ENCODE results near the gene DLGAP1. TPM values are rescaled to one million over a fixed set of nuclear protein-coding genes. Genes with fewer than 3 reads are reported as not detected.

The DLGAP1 gene
- total RNA-seq, 1 donor from 2014 or later: 7.7 TPM

- TF ChIP-seq CTCF (IDR thresholded peaks at IDR 0.05): no peak
- H3K27ac Mint-ChIP-seq (ENCODE audit: unreplicated experiment): no peak overlapping the region
- H3K27me3 Mint-ChIP-seq (ENCODE audit: low read depth): peaks cover 2% of the 10 kb centered on the region
- DNase-seq (ENCODE audit: low spot score): no peak
- H3K9me3 Mint-ChIP-seq (ENCODE audit: low read depth): no peaks in the 10 kb centered on the region
- no peak overlapping the region for H3K4me3 Mint-ChIP-seq (ENCODE audit: unreplicated experiment)
- H3K4me1 Mint-ChIP-seq (ENCODE audit: low read depth): no peaks in the 10 kb centered on the region
- no peaks in the 10 kb centered on the region for H3K36me3 Mint-ChIP-seq (ENCODE audit: low read depth)
Observed at GRCh38 chr18:3748086-3748485, 707.0 kb downstream of the DLGAP1 start.

DNA sequence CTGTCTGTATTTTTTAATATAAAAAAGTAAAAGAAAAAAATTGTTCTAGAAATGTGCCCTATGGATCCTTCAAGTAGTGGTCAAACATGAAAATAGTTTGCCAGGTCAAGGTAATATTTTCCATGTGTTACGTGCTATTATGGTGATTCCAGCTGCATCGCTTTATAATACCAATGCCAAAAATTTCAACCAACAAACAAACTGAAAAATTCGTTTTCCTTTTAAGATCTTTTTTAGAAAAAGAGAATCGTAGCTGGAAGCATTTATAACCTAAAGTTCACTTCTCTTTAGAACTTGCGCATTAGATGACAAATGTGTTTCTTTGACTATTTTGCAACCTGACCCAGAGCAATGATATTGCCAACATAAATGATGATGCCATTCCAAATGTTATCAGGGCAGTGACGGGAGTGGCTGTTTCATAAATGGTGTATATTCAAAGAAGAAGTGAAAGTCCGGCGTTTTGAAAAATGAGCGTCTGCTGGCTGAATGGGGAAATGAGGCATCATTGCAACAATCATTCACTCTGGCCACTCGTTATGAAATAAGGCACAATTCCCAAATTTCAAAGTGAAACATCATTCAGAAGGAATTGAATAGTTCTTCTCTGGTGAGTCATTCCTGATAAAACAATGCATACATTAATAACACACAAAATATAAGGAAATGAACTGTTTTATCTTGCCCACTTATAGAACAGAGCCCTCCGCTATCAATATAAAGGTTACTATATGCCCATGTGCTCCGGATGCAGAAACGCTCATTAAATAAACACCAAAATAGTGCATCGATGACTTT, 707.7 kb downstream of the DLGAP1 start:
- Mint-ChIP-seq H3K27ac (ENCODE audit: unreplicated experiment) (no peak overlapping the region), H3K9me3 (ENCODE audit: low read depth) (no peaks in the 10 kb centered on the region)

DNA sequence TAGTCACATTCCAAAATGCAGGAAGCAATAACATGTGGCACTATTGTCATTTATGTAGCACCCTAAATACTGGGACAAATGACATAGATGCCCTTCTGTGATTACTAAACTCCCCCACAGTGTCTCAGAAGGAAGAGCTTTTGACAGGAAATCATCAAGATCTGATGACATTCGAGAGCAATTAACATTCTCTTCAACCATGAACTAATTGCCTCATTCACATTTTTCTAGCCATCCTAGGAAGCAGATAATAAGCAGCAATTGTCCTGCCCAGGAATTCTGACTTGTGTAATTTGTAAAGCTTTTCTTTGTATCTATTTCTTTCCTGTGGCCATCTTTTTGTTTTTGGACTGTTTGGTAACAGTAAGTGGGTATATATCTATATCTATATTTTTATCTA, 712.6 kb downstream of the DLGAP1 start:
- peaks cover 4% of the 10 kb centered on the region for H3K36me3 Mint-ChIP-seq (ENCODE audit: low read depth)
- H3K4me3 Mint-ChIP-seq (ENCODE audit: unreplicated experiment): no peak overlapping the region
- TF ChIP-seq CTCF (IDR thresholded peaks at IDR 0.05): no peak
- H3K4me1 Mint-ChIP-seq (ENCODE audit: low read depth): no peaks in the 10 kb centered on the region
- no peaks in the 10 kb centered on the region for H3K27me3 Mint-ChIP-seq (ENCODE audit: low read depth)
- no peak for DNase-seq (ENCODE audit: low spot score)
- no peak overlapping the region for H3K27ac Mint-ChIP-seq (ENCODE audit: unreplicated experiment)
- H3K9me3 Mint-ChIP-seq (ENCODE audit: low read depth): peaks cover 4% of the 10 kb centered on the region

More for the DNA sequence above, 707.7 kb downstream of the DLGAP1 start:
- Mint-ChIP-seq H3K4me1 (ENCODE audit: low read depth) (no peaks in the 10 kb centered on the region), H3K27me3 (ENCODE audit: low read depth) (peaks cover 2% of the 10 kb centered on the region), H3K4me3 (ENCODE audit: unreplicated experiment) (no peak overlapping the region), H3K36me3 (ENCODE audit: low read depth) (no peaks in the 10 kb centered on the region)
- no peak for DNase-seq (ENCODE audit: low spot score)
- TF ChIP-seq CTCF (IDR thresholded peaks at IDR 0.05): no peak

DNA sequence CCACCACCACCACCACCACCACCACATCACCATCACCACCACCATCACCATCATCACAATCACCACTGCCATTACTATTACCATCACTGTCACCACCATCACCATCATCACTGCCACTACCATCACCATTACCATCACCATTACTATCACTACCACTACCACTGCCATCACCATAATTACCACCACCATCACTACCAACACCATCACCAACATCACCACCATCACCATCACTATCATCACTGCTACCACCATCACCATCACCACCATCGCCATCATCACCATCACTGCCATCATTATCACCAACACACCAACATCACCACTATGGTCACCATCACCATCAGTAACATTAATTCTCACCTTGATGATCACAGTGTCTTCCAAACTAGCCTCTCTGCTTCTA, 713.8 kb downstream of the DLGAP1 start:
- no peak for DNase-seq (ENCODE audit: low spot score)
- no peak for TF ChIP-seq CTCF (IDR thresholded peaks at IDR 0.05)
- Mint-ChIP-seq H3K36me3 (ENCODE audit: low read depth) (peaks cover 4% of the 10 kb centered on the region), H3K4me1 (ENCODE audit: low read depth) (no peaks in the 10 kb centered on the region), H3K27ac (ENCODE audit: unreplicated experiment) (no peak overlapping the region), H3K4me3 (ENCODE audit: unreplicated experiment) (no peak overlapping the region), H3K27me3 (ENCODE audit: low read depth) (no peaks in the 10 kb centered on the region), H3K9me3 (ENCODE audit: low read depth) (peaks cover 4% of the 10 kb centered on the region)

DNA sequence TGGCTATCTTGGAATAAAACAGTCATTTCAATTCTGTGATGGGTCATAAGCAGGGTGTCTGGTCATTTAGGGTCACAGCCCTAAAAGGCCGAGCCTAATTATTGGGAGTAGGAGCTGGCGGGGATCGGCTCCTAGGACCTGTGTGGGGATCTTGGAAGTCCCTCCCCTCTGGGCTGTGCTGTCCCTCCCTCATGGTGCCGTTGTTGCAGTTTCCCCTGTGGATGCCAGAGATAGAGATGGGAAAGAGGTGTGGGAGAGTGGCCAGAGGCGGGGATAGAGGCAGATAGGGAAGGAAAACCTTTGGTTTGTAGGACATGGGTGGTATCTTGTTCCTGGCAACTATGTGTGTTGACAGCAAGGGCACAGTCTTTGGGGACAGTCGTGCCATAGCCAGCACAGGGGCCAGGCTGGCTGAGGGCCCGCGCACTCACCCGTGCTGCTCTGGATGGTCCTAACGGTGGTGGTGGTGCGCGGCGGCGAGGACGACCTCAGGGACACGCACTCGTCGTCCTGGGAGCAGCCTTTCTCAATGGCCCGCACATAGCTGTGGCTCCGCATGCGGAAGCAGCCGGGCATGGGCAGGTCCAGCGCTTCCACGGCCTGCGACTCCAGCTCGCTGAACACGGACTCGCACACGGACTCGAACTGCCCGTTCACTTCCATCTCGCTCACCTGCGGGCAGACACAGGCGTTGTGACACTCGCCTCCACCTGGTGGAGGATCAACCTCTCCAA, 726.2 kb downstream of the DLGAP1 start:
- TF ChIP-seq CTCF (IDR thresholded peaks at IDR 0.05): no peak

More for the DNA sequence above, 726.2 kb downstream of the DLGAP1 start:
- Mint-ChIP-seq H3K27ac (ENCODE audit: unreplicated experiment) (no peak overlapping the region), H3K4me3 (ENCODE audit: unreplicated experiment) (no peak overlapping the region), H3K27me3 (ENCODE audit: low read depth) (peaks cover 5% of the 10 kb centered on the region), H3K9me3 (ENCODE audit: low read depth) (peaks cover 6% of the 10 kb centered on the region), H3K36me3 (ENCODE audit: low read depth) (peaks cover 5% of the 10 kb centered on the region), H3K4me1 (ENCODE audit: low read depth) (no peaks in the 10 kb centered on the region)
- no peak for DNase-seq (ENCODE audit: low spot score)
